K562 (cell line): ENCODE measurements around the gene MMP2. TPM values are rescaled to one million over a fixed set of nuclear protein-coding genes. Genes with fewer than 3 reads are reported as not detected.

Experiments used
- ATAC-seq: fragments of 200-7000 bp; cut with Tn5 transposase; 3 replicates; pipeline ENCODE4 v1.9.1; 2020; ENCODE audit warnings: moderate library complexity
- BruUV-seq: library from RNA; stranded (reverse); fragments of 400-500 nt; replicated peaks from 2 replicates; lab custom pipeline; 2021; lab: Mats Ljungman, UMichigan
- CTCF ChIA-PET: fragments of 300-600 bp; formaldehyde crosslinking; extraction: SDS; loops from one replicate; lab custom pipeline; 2021; ENCODE audit warnings: low intra/inter-chr PET ratio; lab: Yijun Ruan, JAX
- POLR2A ChIA-PET: fragments of 300-600, 350-650 bp; sonication (Branson Sonifier 250); formaldehyde crosslinking; extraction: SDS; loops from one replicate; lab custom pipeline; 2021; ENCODE audit warnings: antibody characterized with exemption, inconsistent platforms; lab: Yijun Ruan, JAX
- DNase-seq, 4 experiments: peaks; one replicate each; pipeline versions ENCODE4 v3.0.0 to v3.0.0-alpha.2; 2011 to 2018; ENCODE audit warnings: low spot score in 3 of 4, mixed read lengths in 3 of 4; ENCODE audit errors: extremely low read depth in 1 of 4
- FAIRE-seq: peaks from 2 replicates; lab custom pipeline; 2011; peaks lifted over from hg19 to GRCh38; lab: Jason Lieb, UNC
- H2AFZ ChIP-seq: 2 replicates; pipeline ENCODE4 v1.6.0; 2011; ENCODE audit warnings: low read depth, low read length, control low read depth, inconsistent platforms
- H3K27ac ChIP-seq: fragments of 200-600 bp; 3 replicates; pipeline ENCODE4 v1.8.0; 2011; ENCODE audit warnings: low read depth, mild to moderate bottlenecking, control low read depth, inconsistent platforms, low read length, moderate library complexity, mixed read lengths; ENCODE audit errors: extremely low read depth
- H3K27me3 ChIP-seq, 2 experiments: fragments of 300-600 bp in 1 of 2; 2 replicates in 1 of 2; 3 replicates in 1 of 2; pipeline versions ENCODE4 v1.6.0 to v1.8.0; 2011; ENCODE audit warnings: inconsistent platforms in 2 of 2, low read length in 2 of 2, mild to moderate bottlenecking in 1 of 2, mixed read lengths in 1 of 2, moderate library complexity in 1 of 2; ENCODE audit not compliant: control insufficient read depth in 2 of 2, insufficient read depth in 2 of 2
- H3K36me3 ChIP-seq: fragments of 300-600 bp; 3 replicates; pipeline ENCODE4 v1.8.0; 2011; ENCODE audit warnings: mild to moderate bottlenecking, low read length, inconsistent platforms; ENCODE audit not compliant: control insufficient read depth, insufficient read depth
- H3K4me1 ChIP-seq, 2 experiments: fragments of 200-600 bp in 1 of 2; replicated peaks in 1 of 2; 2 replicates in 1 of 2; 3 replicates in 1 of 2; pipeline versions ENCODE4 v1.5.1 to v1.8.0; 2011; ENCODE audit warnings: inconsistent platforms in 2 of 2, low read length in 2 of 2, mild to moderate bottlenecking in 1 of 2, mixed read lengths in 1 of 2, moderate library complexity in 1 of 2; ENCODE audit not compliant: control insufficient read depth in 2 of 2, insufficient read depth in 2 of 2
- H3K4me2 ChIP-seq: 2 replicates; pipeline ENCODE4 v1.6.1; 2011; ENCODE audit warnings: low read length, control low read depth, inconsistent platforms, mixed read lengths; ENCODE audit not compliant: insufficient read depth
- H3K4me3 ChIP-seq: fragments of 200-600 bp; sonication (generic), shearing (Covaris generic); 2 replicates; pipeline ENCODE4 v1.5.1; 2016; ENCODE audit warnings: control low read depth, inconsistent platforms
- H3K79me2 ChIP-seq: fragments of 200-600 bp; 3 replicates; pipeline ENCODE4 v1.8.0; 2011; ENCODE audit warnings: low read length, inconsistent platforms; ENCODE audit not compliant: control insufficient read depth, insufficient read depth
- H3K9ac ChIP-seq, 2 experiments: 2 replicates each; pipeline versions ENCODE4 v1.6.0 to v1.6.1; 2011; ENCODE audit warnings: low read depth in 2 of 2, low read length in 2 of 2, control low read depth in 1 of 2, inconsistent platforms in 1 of 2, mild to moderate bottlenecking in 1 of 2, mixed read lengths in 1 of 2; ENCODE audit not compliant: insufficient read depth in 1 of 2
- H3K9me1 ChIP-seq: one replicate; pipeline ENCODE4 v1.6.0; 2011; ENCODE audit warnings: inconsistent platforms, mild to moderate bottlenecking, low read length, moderate library complexity; ENCODE audit not compliant: control insufficient read depth, insufficient read depth
- H3K9me3 ChIP-seq: replicated peaks from 2 replicates; pipeline ENCODE4 v1.5.1; 2011; ENCODE audit warnings: low read depth, low read length, inconsistent platforms; ENCODE audit not compliant: control insufficient read depth, insufficient read depth
- H4K20me1 ChIP-seq: replicated peaks from 2 replicates; pipeline ENCODE4 v1.6.1; 2011; ENCODE audit warnings: low read length, inconsistent platforms, mixed read lengths; ENCODE audit not compliant: control insufficient read depth, insufficient read depth
- CSDE1 ChIP-seq, 2 experiments: fragments of 450-650 bp; IDR thresholded peaks; 2 replicates each; pipeline ENCODE4 v1.6.1; 2016; ENCODE audit warnings: mild to moderate bottlenecking in 1 of 2
- ETV5 ChIP-seq: sonication (generic); formaldehyde crosslinking; IDR thresholded peaks from 2 replicates; pipeline ENCODE4 v1.4.0; 2020; ENCODE audit warnings: low read depth, mild to moderate bottlenecking, missing genetic modification reagents
- SMARCA5 ChIP-seq: fragments of 450-650 bp; IDR thresholded peaks from 2 replicates; pipeline ENCODE4 v1.6.1; 2016
- TCF15 ChIP-seq: fragments of 250-450 bp; sonication (Bioruptor Pico); IDR thresholded peaks from 2 replicates; pipeline ENCODE4 v1.8.0; 2022; ENCODE audit warnings: moderate library complexity, mild to moderate bottlenecking, inconsistent platforms
- WGBS: fragments of 100-300 bp; shearing (Covaris generic); methylation state at CpG from one replicate; pipeline ENCODE4 v1.1.6; 2016; ENCODE audit warnings: low coverage, mixed read lengths; ENCODE audit not compliant: insufficient coverage; ENCODE audit errors: missing lambda C conversion rate; 5-methylcytosine and 5-hydroxymethylcytosine counted together
- in situ Hi-C: fragments of 300-500 bp; cut with MboI; formaldehyde crosslinking; loops from 4 replicates; pipeline ENCODE4 v1.15.0; 2018; ENCODE audit warnings: inconsistent platforms, mixed read lengths
- intact Hi-C: fragments of 100-400 bp; cut with micrococcal nuclease; formaldehyde crosslinking; loops from 2 replicates; pipeline ENCODE4 v1.14.2; 2022
- polyA plus RNA-seq, 8 experiments: library from polyadenylated mRNA; depleted of rRNA in 4 of 8; stranded (reverse) in 5 of 8; unstranded in 3 of 8; fragments of >200 nt; fragmentation: Nextera tagmentation in 2 of 8; fragmentation: Illumina TruSeq in 1 of 8; extraction: Ambion mirVana in 2 of 8; extraction: Trizol in 1 of 8; gene quantifications; 2 replicates each; pipeline versions ENCODE4 v1.2.1 to v1.2.3, GENCODE V29; 2011 to 2014; ENCODE audit warnings: inconsistent platforms in 1 of 8, missing spikeins in 1 of 8
- total RNA-seq, 7 experiments: library from RNA; depleted of rRNA in 6 of 7; stranded (reverse); fragments of >200 nt in 6 of 7; fragmentation: Illumina TruSeq in 2 of 7; extraction: Trizol in 2 of 7; gene quantifications; 2 replicates each; pipeline versions ENCODE4 v1.2.1 to v1.2.3, GENCODE V29; 2011 to 2021; ENCODE audit warnings: low replicate concordance in 1 of 7

Gene MMP2
- total and polyA plus RNA-seq, 9 of the 15 experiments (the other 6 are each of a cell fraction or from before 2014, with no cell fraction given), result 0.05 to 0.53 TPM; not detected in 7

- Histone ChIP-seq H3K4me1 (no peaks in the 10 kb centered on the region; a peak in 1 of 5 replicates), H3K27me3 (no peaks in the 10 kb centered on the region; a peak in 1 of 5 replicates), H3K9me1 (no peaks in the 10 kb centered on the region), H3K27ac (no peak overlapping the region), H2AFZ (no peak overlapping the region), H3K36me3 (no peaks in the 10 kb centered on the region), H4K20me1 (no peaks in the 10 kb centered on the region; the same call in 1 of the 2 replicates), H3K4me2 (no peak overlapping the region), H3K79me2 (no peaks in the 10 kb centered on the region), H3K9ac (no peak overlapping the region), H3K9me3 (no peaks in the 10 kb centered on the region), H3K4me3 (no peak overlapping the region)
- BruUV-seq, result no TSS peak
- ATAC-seq, result no peak
- CTCF ChIA-PET, result no interaction called here
- TF ChIP-seq SMARCA5, result no peak
- no peak for TF ChIP-seq ETV5 (CRISPR knock-in tag)
- no peak for TF ChIP-seq TCF15
- no peak for TF ChIP-seq CSDE1 (IDR thresholded peaks at IDR 0.05)
- intact Hi-C loops, result loop anchor here (5.0 to 10.0 kb wide), 2 partner anchors 174 to 476 kb away; no protein-coding TSS in a partner anchor
- WGBS, result 0% methylated on average over 7 of the region's 7 CpGs
- in situ Hi-C loops, result loop anchor here (5.0 to 10.0 kb wide), 4 partner anchors 79 to 856 kb away; no protein-coding TSS in a partner anchor
- no peak for DNase-seq
- POLR2A ChIA-PET, result interaction anchor here (0.6 kb wide), 1 partner anchor 896 kb away, joined by 3 read pairs; no protein-coding TSS in a partner anchor
- FAIRE-seq, result no peak
Observed at GRCh38 chr16:55468352-55468990, 10.5 kb upstream of the MMP2 start.
